Stimulated activated CD4-positive, alpha-beta T cell treated with anti-CD3 and anti-CD28 coated beads, Interleukin-15, amount 100 ng/mL, for 48 hours (primary cell): ENCODE data around the gene MLIP.
"Not testable (repeated sequence)": the region's sequence is repeated elsewhere in the genome, so short reads cannot be mapped to it uniquely, and the experiment has no call there.

Experiments used
- DNase-seq, 2 donors: peaks; one replicate each; pipeline ENCODE4 v3.0.0-alpha.2; 2020; ENCODE audit warnings: low read depth in 2 of 2

The MLIP gene

GRCh38 chr6:54111341-54112045, at the start of gene MLIP:
Gene MLIP (plus strand): TSS chr6:54111443. CDS start chr6:54111480, 37 bp downstream.
- no peak for DNase-seq

GRCh38 chr6:54063228-54063539, 48.1 kb upstream of the MLIP start:
- DNase-seq, result no peak

- no peak for DNase-seq
Observed at GRCh38 chr6:54068694-54069093, 42.5 kb upstream of the MLIP start.

GRCh38 chr6:54070025-54070424, 41.2 kb upstream of the MLIP start:
- no peak for DNase-seq

- no peak for DNase-seq
Observed at GRCh38 chr6:54071821-54072340, 39.4 kb upstream of the MLIP start.

GRCh38 chr6:54072635-54073313, 38.5 kb upstream of the MLIP start:
- no peak for DNase-seq

- no peak for DNase-seq
Observed at GRCh38 chr6:54073487-54073886, 37.8 kb upstream of the MLIP start.

GRCh38 chr6:54074109-54074508, 37.1 kb upstream of the MLIP start:
- no peak for DNase-seq

- DNase-seq, result no peak
Observed at GRCh38 chr6:54074578-54075195, 36.6 kb upstream of the MLIP start.

- no peak for DNase-seq
Observed at GRCh38 chr6:54076159-54076789, 35.0 kb upstream of the MLIP start.

- DNase-seq, result not testable (repeated sequence)
Observed at GRCh38 chr6:54081499-54081898, 29.7 kb upstream of the MLIP start.

GRCh38 chr6:54083287-54083686, 28.0 kb upstream of the MLIP start:
- DNase-seq, result no peak

- DNase-seq, result no peak
Observed at GRCh38 chr6:54084231-54084630, 27.0 kb upstream of the MLIP start.

GRCh38 chr6:54085047-54085446, 26.2 kb upstream of the MLIP start:
- no peak for DNase-seq

GRCh38 chr6:54085541-54085940, 25.7 kb upstream of the MLIP start:
- DNase-seq, result no peak

- no peak for DNase-seq
Observed at GRCh38 chr6:54086439-54086838, 24.8 kb upstream of the MLIP start.

GRCh38 chr6:54087721-54088120, 23.5 kb upstream of the MLIP start:
- no peak for DNase-seq

GRCh38 chr6:54093326-54093948, 17.8 kb upstream of the MLIP start:
- no peak for DNase-seq

- no peak for DNase-seq
Observed at GRCh38 chr6:54094293-54094692, 16.9 kb upstream of the MLIP start.

- no peak for DNase-seq
Observed at GRCh38 chr6:54094786-54095185, 16.5 kb upstream of the MLIP start.

GRCh38 chr6:54095723-54096122, 15.5 kb upstream of the MLIP start:
- no peak for DNase-seq

- no peak for DNase-seq
Observed at GRCh38 chr6:54096811-54097210, 14.4 kb upstream of the MLIP start.
